GM23248 (cell line): Measurements from ENCODE around the gene EHMT1.

Experiments
- EZH2 ChIP-seq: fragments of 200-600 bp; sonication (generic); IDR thresholded peaks from 2 replicates; pipeline ENCODE4 v1.6.1; 2018; ENCODE audit warnings: antibody characterized with exemption, mild to moderate bottlenecking; ENCODE audit not compliant: insufficient read depth, poor library complexity, severe bottlenecking
- EZH2phosphoT487 ChIP-seq: fragments of 200-600 bp; sonication (generic); IDR thresholded peaks from 2 replicates; pipeline ENCODE4 v1.6.1; 2018; ENCODE audit warnings: antibody characterized with exemption, moderate library complexity, mild to moderate bottlenecking, low read depth; ENCODE audit not compliant: insufficient read depth

DNA sequence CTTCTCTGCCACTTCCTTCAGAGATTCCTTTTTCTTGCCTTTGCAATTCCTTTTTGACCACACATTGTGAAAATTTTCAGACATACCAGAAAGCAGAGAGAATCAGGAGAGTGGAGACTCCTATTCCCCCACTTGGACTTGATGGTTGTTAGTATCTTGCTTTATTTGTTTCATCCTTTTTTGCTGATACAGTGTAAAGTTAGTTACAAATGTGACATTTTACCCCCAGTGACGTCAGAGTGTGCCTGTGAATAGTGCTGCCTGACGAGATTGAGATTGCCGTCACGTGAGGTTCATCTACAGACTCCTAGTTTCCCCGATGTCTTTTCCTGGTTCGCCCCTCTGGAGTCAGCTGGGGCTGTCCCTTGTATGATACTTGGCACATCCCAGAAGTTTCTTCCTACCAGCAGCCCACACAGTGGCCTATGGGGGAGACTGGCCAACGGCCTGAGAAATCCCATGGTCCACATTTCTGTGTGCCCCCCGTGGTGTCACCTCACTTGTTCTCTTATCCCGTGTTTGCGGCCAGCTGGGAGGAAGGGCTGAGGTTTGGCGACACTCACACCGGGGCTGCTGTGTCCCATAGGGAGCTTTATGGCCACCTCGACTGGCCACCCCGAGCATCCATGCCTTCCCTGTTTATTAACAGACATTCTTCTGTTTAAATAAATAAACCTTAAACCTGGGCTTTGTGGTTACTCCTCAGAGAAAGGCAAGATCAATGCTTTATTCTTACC, 210.6 kb downstream of the EHMT1 start:
- TF ChIP-seq EZH2 (no peak), EZH2phosphoT487 (no peak)
